HCT116 (cell line): ENCODE data around the gene HSPA9. TPM values are rescaled to one million over a fixed set of nuclear protein-coding genes. Genes with fewer than 3 reads are reported as not detected.
A peak's percentile ranks its signal among the peaks of the same experiment; 100 is the strongest.

Source experiments
- ATAC-seq: fragments of 200-7000 bp; cut with Tn5 transposase; 2 replicates; pipeline ENCODE4 v1.9.1; 2020; ENCODE audit warnings: mild to moderate bottlenecking, moderate library complexity
- BruUV-seq: library from RNA; stranded (reverse); fragments of 400-500 nt; replicated peaks from 2 replicates; lab custom pipeline; 2021; lab: Mats Ljungman, UMichigan
- CTCF ChIA-PET: fragments of 300-600 bp; sonication (Branson Sonifier 250); formaldehyde crosslinking; loops from one replicate; lab custom pipeline; 2021; ENCODE audit warnings: antibody characterized with exemption; lab: Charles Lee
- POLR2A ChIA-PET: fragments of 300-600, 350-600 bp; sonication (Branson Sonifier 250); formaldehyde crosslinking; loops from one replicate; lab custom pipeline; 2021; ENCODE audit warnings: antibody characterized with exemption; lab: Charles Lee
- RAD21 ChIA-PET, 2 experiments: fragments of 300-600 bp; sonication (Branson Sonifier 250); formaldehyde crosslinking; loops; one replicate each; lab custom pipeline; 2023; ENCODE audit warnings: low total read pairs in 2 of 2; ENCODE audit not compliant: uncharacterized antibody in 2 of 2, unreplicated experiment in 2 of 2, low non-redundant PET in 1 of 2; lab: Charles Lee
- DNase-seq: peaks from one replicate; pipeline ENCODE4 v3.0.0-alpha.2; 2010; ENCODE audit warnings: low read depth, low spot score
- H2AFZ ChIP-seq: fragments of 200-600 bp; shearing (Covaris generic), sonication (generic); 2 replicates; pipeline ENCODE4 v1.6.1; 2017; ENCODE audit warnings: low read depth, mixed run types, mixed read lengths, antibody characterized with exemption, low read length; ENCODE audit not compliant: poor library complexity, severe bottlenecking
- H3K27ac ChIP-seq: 2 replicates; pipeline ENCODE4 v1.5.1; 2012; ENCODE audit warnings: low read depth, low read length
- H3K27me3 ChIP-seq: fragments of 200-600 bp; sonication (generic); 2 replicates; pipeline ENCODE4 v1.6.1; 2016; ENCODE audit warnings: mixed run types, low read length, mixed read lengths; ENCODE audit not compliant: insufficient read depth
- H3K36me3 ChIP-seq, 2 experiments: fragments of 200-500 bp in 1 of 2; fragments of 200-600 bp in 1 of 2; sonication (Bioruptor generic) in 1 of 2; sonication (generic) in 1 of 2; 2 replicates each; pipeline versions ENCODE4 v1.5.1 to v1.6.1; 2014 to 2016; ENCODE audit warnings: low read length in 2 of 2, inconsistent platforms in 1 of 2, mixed read lengths in 1 of 2, mixed run types in 1 of 2; ENCODE audit not compliant: insufficient read depth in 2 of 2, control insufficient read depth in 1 of 2
- H3K4me1 ChIP-seq, 2 experiments: fragments of 200-600 bp in 1 of 2; sonication (generic) in 1 of 2; 2 replicates each; pipeline versions ENCODE4 v1.5.1 to v1.6.1; 2012 to 2017; ENCODE audit warnings: low read length in 2 of 2, inconsistent platforms in 1 of 2, mild to moderate bottlenecking in 1 of 2, mixed read lengths in 1 of 2, mixed run types in 1 of 2, moderate library complexity in 1 of 2; ENCODE audit not compliant: insufficient read depth in 2 of 2, control insufficient read depth in 1 of 2
- H3K4me2 ChIP-seq: fragments of 200-600 bp; sonication (generic); 2 replicates; pipeline ENCODE4 v1.6.1; 2017; ENCODE audit warnings: mixed run types, low read length, mixed read lengths
- H3K4me3 ChIP-seq, 2 experiments: fragments of 200-600 bp in 1 of 2; sonication (generic) in 1 of 2; replicated peaks in 1 of 2; 2 replicates each; pipeline ENCODE4 v1.5.1; 2011 to 2016; ENCODE audit warnings: low read length in 2 of 2, control low read depth in 1 of 2, low read depth in 1 of 2, mild to moderate bottlenecking in 1 of 2, mixed read lengths in 1 of 2, mixed run types in 1 of 2
- H3K79me2 ChIP-seq: fragments of 200-600 bp; sonication (generic); 2 replicates; pipeline ENCODE4 v1.6.1; 2017; ENCODE audit warnings: mild to moderate bottlenecking, mixed run types, low read length, moderate library complexity, mixed read lengths; ENCODE audit not compliant: insufficient read depth
- H3K9ac ChIP-seq: fragments of 200-600 bp; sonication (generic); 2 replicates; pipeline ENCODE4 v1.6.1; 2016; ENCODE audit warnings: low read length, mixed read lengths
- H3K9me2 ChIP-seq: fragments of 200-600 bp; sonication (generic), shearing (Covaris generic); 2 replicates; pipeline ENCODE4 v1.6.1; 2017; ENCODE audit warnings: mixed run types, mild to moderate bottlenecking, moderate library complexity; ENCODE audit not compliant: insufficient read depth
- H3K9me3 ChIP-seq, 2 experiments: fragments of 200-500 bp in 1 of 2; fragments of 200-600 bp in 1 of 2; sonication (Bioruptor generic) in 1 of 2; sonication (generic) in 1 of 2; 2 replicates each; pipeline ENCODE4 v1.6.1; 2014 to 2017; ENCODE audit warnings: low read length in 2 of 2, mixed read lengths in 2 of 2, inconsistent platforms in 1 of 2, low read depth in 1 of 2, mild to moderate bottlenecking in 1 of 2, mixed run types in 1 of 2, moderate library complexity in 1 of 2; ENCODE audit not compliant: control insufficient read depth in 1 of 2, insufficient read depth in 1 of 2
- H4K20me1 ChIP-seq: fragments of 200-600 bp; sonication (generic), shearing (Covaris generic); 2 replicates; pipeline ENCODE4 v1.6.1; 2017; ENCODE audit warnings: mixed run types, mild to moderate bottlenecking, moderate library complexity; ENCODE audit not compliant: insufficient read depth
- ATF3 ChIP-seq: IDR thresholded peaks from 2 replicates; pipeline ENCODE4 v1.6.1; 2012
- CBX3 ChIP-seq: IDR thresholded peaks from 2 replicates; pipeline ENCODE4 v1.6.1; 2012; ENCODE audit warnings: low read depth
- CEBPB ChIP-seq: IDR thresholded peaks from 2 replicates; pipeline ENCODE4 v1.6.1; 2012; ENCODE audit warnings: low read depth
- CTCF ChIP-seq, 3 experiments: fragments of 200-600 bp in 1 of 3; sonication (generic) in 1 of 3; IDR thresholded peaks in 2 of 3; conservative IDR thresholded peaks in 1 of 3; 2 replicates each; pipeline ENCODE4 v1.5.1; 2012 to 2017; ENCODE audit warnings: low read depth in 2 of 3, low read length in 2 of 3, antibody characterized with exemption in 1 of 3, borderline replicate concordance in 1 of 3, control low read depth in 1 of 3, mild to moderate bottlenecking in 1 of 3, mixed read lengths in 1 of 3, mixed run types in 1 of 3, moderate library complexity in 1 of 3; ENCODE audit not compliant: insufficient read depth in 1 of 3
- EGR1 ChIP-seq: IDR thresholded peaks from 2 replicates; pipeline ENCODE4 v1.6.1; 2012; ENCODE audit warnings: low read depth
- ELF1 ChIP-seq: IDR thresholded peaks from 2 replicates; pipeline ENCODE4 v1.6.1; 2012; ENCODE audit warnings: low read depth, borderline replicate concordance
- EZH2 ChIP-seq: fragments of 200-600 bp; sonication (generic); IDR thresholded peaks from 2 replicates; pipeline ENCODE4 v1.6.1; 2017; ENCODE audit warnings: antibody characterized with exemption, mixed run types
- EZH2phosphoT487 ChIP-seq: fragments of 200-600 bp; IDR thresholded peaks from 2 replicates; pipeline ENCODE4 v1.6.1; 2018; ENCODE audit warnings: antibody characterized with exemption, borderline replicate concordance
- FOSL1 ChIP-seq: IDR thresholded peaks from 2 replicates; pipeline ENCODE4 v1.6.1; 2012; ENCODE audit warnings: low read depth
- JUND ChIP-seq: IDR thresholded peaks from 2 replicates; pipeline ENCODE4 v1.6.1; 2012
- MAX ChIP-seq: IDR thresholded peaks from 2 replicates; pipeline ENCODE4 v1.6.1; 2012
- POLR2AphosphoS5 ChIP-seq: IDR thresholded peaks from 2 replicates; pipeline ENCODE4 v1.6.1; 2011; ENCODE audit warnings: mild to moderate bottlenecking, low read depth, low read length, moderate library complexity
- RAD21 ChIP-seq: IDR thresholded peaks from 2 replicates; pipeline ENCODE4 v1.6.1; 2012; ENCODE audit warnings: low read depth, mild to moderate bottlenecking
- REST ChIP-seq: IDR thresholded peaks from 2 replicates; pipeline ENCODE4 v1.6.1; 2012; ENCODE audit warnings: low read depth
- SIN3A ChIP-seq: IDR thresholded peaks from 2 replicates; pipeline ENCODE4 v1.6.1; 2012; ENCODE audit warnings: low read depth
- SP1 ChIP-seq: IDR thresholded peaks from 2 replicates; pipeline ENCODE4 v1.6.1; 2012; ENCODE audit warnings: low read depth
- SRF ChIP-seq: IDR thresholded peaks from 2 replicates; pipeline ENCODE4 v1.6.1; 2012; ENCODE audit warnings: low read depth
- YY1 ChIP-seq: IDR thresholded peaks from 2 replicates; pipeline ENCODE4 v1.6.1; 2011; ENCODE audit warnings: low read length, low read depth, moderate library complexity, mild to moderate bottlenecking; ENCODE audit not compliant: insufficient replicate concordance; ENCODE audit errors: extremely low read depth
- ZBTB33 ChIP-seq: IDR thresholded peaks from 2 replicates; pipeline ENCODE4 v1.6.1; 2011; ENCODE audit warnings: mild to moderate bottlenecking, low read length, moderate library complexity; ENCODE audit not compliant: insufficient replicate concordance; ENCODE audit errors: extremely low read depth
- ZFX ChIP-seq: fragments of 450-650 bp; IDR thresholded peaks from 2 replicates; pipeline ENCODE4 v1.6.1; 2017
- intact Hi-C: fragments of 100-400 bp; cut with micrococcal nuclease; formaldehyde crosslinking; loops from 2 replicates; pipeline ENCODE4 v1.10.0; 2022
- total RNA-seq: library from RNA; stranded (reverse); gene quantifications from one replicate; pipeline ENCODE4 v1.2.1, GENCODE V29; 2021; ENCODE audit not compliant: unreplicated experiment

Gene HSPA9
- total RNA-seq, 1 experiment from 2014 or later, result 486 TPM

- Histone ChIP-seq H3K9ac (0 out of 2 replicates have a peak overlapping the region, but pooled peaks have one; percentile 97), H4K20me1 (peaks cover 9% of the 10 kb centered on the region; the same call in 1 of the 2 replicates), H3K79me2 (peaks cover 71% of the 10 kb centered on the region), H3K36me3 (peaks cover 48 to 52% of the 10 kb centered on the region in 2 experiments), H3K27ac (peak overlapping the region; percentile 17; the same call in 1 of the 2 replicates), H3K4me1 (peaks cover 10 to 23% of the 10 kb centered on the region in 2 experiments; a peak in 3 of 4 replicates), H3K4me2 (peak overlapping the region; percentile 77), H3K4me3 (peak overlapping the region; percentile 88 to 100), H2AFZ (no peak overlapping the region), H3K9me3 (no peaks in the 10 kb centered on the region), H3K27me3 (no peaks in the 10 kb centered on the region), H3K9me2 (no peaks in the 10 kb centered on the region)
- no peak for TF ChIP-seq RAD21
- no peak for TF ChIP-seq YY1
- TF ChIP-seq JUND, result no peak
- TF ChIP-seq CEBPB, result no peak
- no peak for TF ChIP-seq ATF3
- TF ChIP-seq REST, result no peak
- no peak for TF ChIP-seq ZBTB33
- TF ChIP-seq ELF1, result no peak
- no peak for TF ChIP-seq EZH2phosphoT487
- TF ChIP-seq EGR1, result no peak
- TF ChIP-seq SRF, result no peak
- TF ChIP-seq SIN3A, result no peak
- no peak for TF ChIP-seq CBX3
- no peak for TF ChIP-seq POLR2AphosphoS5
- TF ChIP-seq MAX, result no peak
- no peak for TF ChIP-seq CTCF (IDR thresholded peaks at IDR 0.05 in 2 of 3, conservative IDR thresholded peaks at IDR 0.05 in 1 of 3; ENCODE audit: borderline replicate concordance in 1 of 3, insufficient read depth in 1 of 3, low read depth in 2 of 3, low read length in 2 of 3)
- no peak for TF ChIP-seq SP1
- no peak for TF ChIP-seq FOSL1
- TF ChIP-seq ZFX, result no peak
- TF ChIP-seq EZH2, result no peak
- intact Hi-C loops, result no loop called here
- ChIA-PET RAD21 (no interaction called here), CTCF (no interaction called here), POLR2A (interaction anchor here (1.0 to 2.8 kb wide), 3 partner anchors 18 to 700 kb away, joined by 3 to 8 read pairs (median 5); no protein-coding TSS in a partner anchor)
- no peak for ATAC-seq
- BruUV-seq, result no TSS peak
- DNase-seq, result no peak
Measured at GRCh38 chr5:138573223-138573622, 2.0 kb downstream of the HSPA9 start.
